ENCODE data around the gene HMCN1.

Gene HMCN1

GRCh38 chr1:186104459-186104858 lies 370.3 kb downstream of the HMCN1 start:
- TF ChIP-seq CTCF (IDR thresholded peaks at IDR 0.05; ENCODE audit: extremely low read depth, missing control alignments): no peak
- no peak for DNase-seq (ENCODE audit: low spot score)

GRCh38 chr1:186112280-186112679 lies 378.1 kb downstream of the HMCN1 start:
- no peak for DNase-seq (ENCODE audit: low spot score)
- no peak for TF ChIP-seq CTCF (IDR thresholded peaks at IDR 0.05; ENCODE audit: extremely low read depth, missing control alignments)

- DNase-seq (ENCODE audit: low spot score): no peak
- TF ChIP-seq CTCF (IDR thresholded peaks at IDR 0.05; ENCODE audit: extremely low read depth, missing control alignments): no peak
Measured at GRCh38 chr1:186113461-186113860, 379.3 kb downstream of the HMCN1 start.

GRCh38 chr1:186118724-186119123 lies 384.5 kb downstream of the HMCN1 start:
- TF ChIP-seq CTCF (IDR thresholded peaks at IDR 0.05; ENCODE audit: extremely low read depth, missing control alignments): no peak
- no peak for DNase-seq (ENCODE audit: low spot score)

- no peak for DNase-seq (ENCODE audit: low spot score)
- no peak for TF ChIP-seq CTCF (IDR thresholded peaks at IDR 0.05; ENCODE audit: extremely low read depth, missing control alignments)
Measured at GRCh38 chr1:186122837-186123236, 388.6 kb downstream of the HMCN1 start.

GRCh38 chr1:186125035-186125434 lies 390.8 kb downstream of the HMCN1 start:
- no peak for TF ChIP-seq CTCF (IDR thresholded peaks at IDR 0.05; ENCODE audit: extremely low read depth, missing control alignments)
- no peak for DNase-seq (ENCODE audit: low spot score)

- TF ChIP-seq CTCF (IDR thresholded peaks at IDR 0.05; ENCODE audit: extremely low read depth, missing control alignments): no peak
- DNase-seq (ENCODE audit: low spot score): no peak
Measured at GRCh38 chr1:186125511-186125910, 391.3 kb downstream of the HMCN1 start.
